Gastrocnemius medialis (tissue), 4 donors: ENCODE measurements around the gene HNRNPD. TPM values are rescaled to one million over a fixed set of nuclear protein-coding genes. Genes with fewer than 3 reads are reported as not detected.

Experiments
- ATAC-seq, 2 donors: fragments of 150-250 bp; one replicate each; pipeline ENCODE4 v1.9.1; 2016
- DNase-seq, 2 donors: peaks; one replicate each; pipeline ENCODE4 v3.0.0-alpha.2; 2019
- H3K27ac ChIP-seq, 4 donors: fragments of 200-600 bp; sonication (generic); 1 replicate in 1 of 4; 2 replicates in 3 of 4; pipeline ENCODE4 v1.5.1; 2016 to 2018; ENCODE audit warnings: mild to moderate bottlenecking in 2 of 4, moderate library complexity in 1 of 4
- H3K27me3 ChIP-seq, 3 donors: fragments of 200-600 bp; sonication (generic) in 2 of 3; 1 replicate in 1 of 3; 2 replicates in 2 of 3; pipeline versions ENCODE4 v1.5.1 to v1.6.0; 2016 to 2019; ENCODE audit warnings: mild to moderate bottlenecking in 1 of 3, moderate library complexity in 1 of 3
- H3K36me3 ChIP-seq, 2 donors: fragments of 200-600 bp; sonication (generic) in 1 of 2; one replicate each; pipeline ENCODE4 v1.5.1; 2017 to 2018
- H3K4me1 ChIP-seq, 2 donors: fragments of 200-600 bp; sonication (generic) in 1 of 2; one replicate each; pipeline ENCODE4 v1.5.1; 2016 to 2017; ENCODE audit warnings: mild to moderate bottlenecking in 2 of 2
- H3K4me3 ChIP-seq, 4 donors: fragments of 200-600 bp; sonication (generic) in 3 of 4; 1 replicate in 1 of 4; 2 replicates in 3 of 4; pipeline ENCODE4 v1.5.1; 2016 to 2019; ENCODE audit warnings: mild to moderate bottlenecking in 2 of 4
- H3K9me3 ChIP-seq, 3 donors: fragments of 200-600 bp; sonication (generic) in 2 of 3; 1 replicate in 1 of 3; 2 replicates in 2 of 3; pipeline ENCODE4 v1.5.1; 2016 to 2019
- CTCF ChIP-seq, 5 experiments: fragments of 450-650 bp in 3 of 5; fragments of 200-600 bp in 2 of 5; sonication (generic) in 2 of 5; IDR thresholded peaks in 4 of 5; conservative IDR thresholded peaks in 1 of 5; 1 replicate in 4 of 5; 2 replicates in 1 of 5; pipeline ENCODE4 v1.5.1; 2016 to 2019; ENCODE audit warnings: antibody characterized with exemption in 5 of 5, mild to moderate bottlenecking in 3 of 5, moderate library complexity in 3 of 5
- POLR2A ChIP-seq, 2 donors: fragments of 450-650 bp; IDR thresholded peaks; one replicate each; pipeline ENCODE4 v1.6.1; 2017; ENCODE audit warnings: antibody characterized with exemption in 2 of 2, mild to moderate bottlenecking in 2 of 2, moderate library complexity in 2 of 2
- in situ Hi-C, 4 donors: fragments of 200-750 bp; cut with MboI; loops; one replicate each; pipeline versions ENCODE4 v1.15.0 to v1.8.0; 2017; ENCODE audit warnings: low sequenced_read_pairs in 4 of 4
- intact Hi-C: fragments of 100-400 bp; cut with DNase I; formaldehyde crosslinking; loops from one replicate; pipeline ENCODE4 v1.15.1; 2023; ENCODE audit warnings: low total_unique reads
- total RNA-seq, 4 donors: library from RNA; depleted of rRNA; stranded (reverse); fragments of >200 nt; gene quantifications; one replicate each; pipeline versions ENCODE4 v1.1.0 to v1.2.3, GENCODE V29; 2016

The HNRNPD gene
- total RNA-seq, 4 donors from 2014 or later, result 26.9 to 46.0 (median 37.4) TPM

DNA sequence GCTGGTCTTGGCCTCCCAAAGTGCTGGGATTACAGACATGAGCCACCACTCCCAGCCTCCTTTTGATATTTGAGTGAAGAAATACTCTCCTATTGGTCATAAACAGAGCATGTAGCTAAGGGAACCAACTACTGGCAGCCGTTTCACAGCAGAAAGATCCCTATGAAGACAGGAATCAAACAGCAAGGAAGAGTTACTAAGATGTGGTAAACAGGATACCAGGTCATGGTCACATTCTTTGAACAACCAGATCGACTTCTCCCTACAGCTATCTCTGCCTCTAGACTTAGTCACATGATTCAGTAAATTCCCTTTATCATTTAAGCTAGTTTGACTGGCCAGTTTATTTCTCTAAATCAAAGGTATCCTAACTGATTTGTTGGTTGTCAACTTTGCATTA lies 9.0 kb upstream of the HNRNPD start:
- H3K27ac ChIP-seq, result no peak overlapping the region
- DNase-seq (no peak), ATAC-seq (no peak)
- no peak overlapping the region for H3K4me3 ChIP-seq
- H3K36me3 ChIP-seq, result no peaks in the 10 kb centered on the region
- intact Hi-C loops, result no loop called here
- H3K9me3 ChIP-seq, result no peaks in the 10 kb centered on the region
- no peaks in the 10 kb centered on the region for H3K27me3 ChIP-seq
- TF ChIP-seq CTCF (IDR thresholded peaks at IDR 0.05 in 4 of 5, conservative IDR thresholded peaks at IDR 0.05 in 1 of 5) (no peak), POLR2A (IDR thresholded peaks at IDR 0.05) (no peak)
- peaks cover 16 to 23% of the 10 kb centered on the region in 2 donors for H3K4me1 ChIP-seq
- in situ Hi-C loops, result loop anchor here in 1 of 4 donors (5.0 kb wide), 1 partner anchor 45 kb away; no protein-coding TSS in a partner anchor

DNA sequence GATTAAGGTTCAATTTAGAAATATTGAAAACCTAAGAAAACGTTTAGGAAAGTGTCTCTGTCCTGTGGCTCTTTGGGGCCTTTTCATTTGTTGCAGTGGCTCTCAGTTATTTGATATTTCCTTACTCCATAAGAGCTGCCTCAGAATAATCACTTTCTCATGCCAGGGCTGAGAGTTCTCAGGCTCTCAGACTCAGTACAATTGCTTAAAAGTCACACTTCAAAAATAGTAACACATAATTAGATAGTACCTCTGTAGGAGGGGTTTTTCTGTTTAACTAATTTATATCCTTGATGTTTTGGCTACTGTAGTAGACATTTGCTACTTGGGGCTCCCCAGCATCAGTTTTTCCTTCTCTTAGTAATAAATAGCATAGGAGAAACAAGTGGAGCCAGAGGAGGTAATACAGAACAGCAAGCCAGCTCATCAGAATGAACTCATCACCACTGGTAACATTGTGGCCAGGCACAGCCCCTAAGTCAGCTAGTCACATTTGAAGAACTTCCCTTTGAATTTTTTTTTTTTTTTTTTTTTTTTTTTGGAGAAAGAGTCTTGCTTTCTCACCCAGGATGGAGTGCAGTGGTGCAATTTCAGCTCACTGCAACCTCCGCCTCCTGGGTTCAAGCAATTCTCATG lies 8.0 kb upstream of the HNRNPD start:
- TF ChIP-seq POLR2A (IDR thresholded peaks at IDR 0.05) (no peak), CTCF (IDR thresholded peaks at IDR 0.05 in 4 of 5, conservative IDR thresholded peaks at IDR 0.05 in 1 of 5) (no peak)
- DNase-seq, result no peak
- Histone ChIP-seq H3K4me1 (peaks cover 16 to 23% of the 10 kb centered on the region in 2 donors), H3K36me3 (no peaks in the 10 kb centered on the region), H3K9me3 (no peaks in the 10 kb centered on the region), H3K27ac (peak overlapping the region; percentile 58 to 72 (median 70)), H3K4me3 (no peak overlapping the region), H3K27me3 (no peaks in the 10 kb centered on the region)
- in situ Hi-C loops, result loop anchor here in 1 of 4 donors (5.0 kb wide), 1 partner anchor 46 kb away; no protein-coding TSS in a partner anchor
- ATAC-seq, result no peak
- intact Hi-C loops, result no loop called here

DNA sequence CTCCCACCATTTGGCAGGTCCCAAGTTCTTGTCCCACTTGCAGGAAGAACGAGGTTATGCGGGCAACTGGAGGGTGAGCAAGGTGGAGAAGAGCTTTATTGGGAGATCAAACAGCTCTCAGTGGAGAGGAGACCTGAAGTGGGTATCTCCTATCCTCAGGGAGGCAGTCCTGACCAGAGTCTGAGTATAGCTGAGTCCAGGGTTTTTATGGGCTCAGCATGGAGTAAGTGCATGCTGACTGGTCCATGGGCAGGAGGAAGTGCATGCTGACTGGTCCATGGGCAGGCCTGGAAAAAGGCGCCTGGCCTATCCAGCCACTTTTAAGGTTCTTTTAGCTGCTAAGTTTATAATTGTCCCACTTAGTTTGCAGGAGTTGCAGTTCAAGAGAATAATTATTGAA lies 7.4 kb upstream of the HNRNPD start:
- intact Hi-C loops, result no loop called here
- peak overlapping the region; percentile 58 to 72 (median 70) for H3K27ac ChIP-seq
- peak in 1 of 2 donors; percentile 43 for ATAC-seq
- TF ChIP-seq POLR2A (IDR thresholded peaks at IDR 0.05) (no peak), CTCF (IDR thresholded peaks at IDR 0.05 in 4 of 5, conservative IDR thresholded peaks at IDR 0.05 in 1 of 5) (no peak)
- peaks cover 17 to 23% of the 10 kb centered on the region in 2 donors for H3K4me1 ChIP-seq
- H3K36me3 ChIP-seq, result no peaks in the 10 kb centered on the region
- H3K27me3 ChIP-seq, result no peaks in the 10 kb centered on the region
- H3K4me3 ChIP-seq, result no peak overlapping the region
- DNase-seq, result no peak
- no peaks in the 10 kb centered on the region for H3K9me3 ChIP-seq
- in situ Hi-C loops, result loop anchor here in 1 of 4 donors (5.0 kb wide), 1 partner anchor 46 kb away; no protein-coding TSS in a partner anchor

DNA sequence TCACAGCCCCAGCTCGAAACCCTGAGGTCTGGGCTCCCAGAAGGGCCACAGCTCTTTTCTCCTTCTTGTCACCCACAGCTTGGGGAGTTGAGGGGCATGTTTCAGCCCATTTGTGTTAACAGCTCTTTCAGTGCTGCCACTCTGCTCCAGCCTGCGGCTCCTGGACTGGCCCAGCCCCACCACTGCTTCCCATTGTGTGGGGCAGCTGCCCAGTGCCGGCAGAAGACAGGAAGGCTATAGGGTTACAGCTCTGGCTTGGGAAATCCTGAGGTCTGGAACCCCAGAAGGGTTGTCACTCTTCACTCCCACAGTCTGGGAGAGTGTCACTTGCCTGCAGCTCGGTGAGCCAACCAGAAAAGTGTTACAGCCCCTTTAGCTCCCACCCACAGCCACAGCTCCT lies 7.0 kb upstream of the HNRNPD start:
- intact Hi-C loops, result no loop called here
- H3K36me3 ChIP-seq, result no peaks in the 10 kb centered on the region
- H3K4me3 ChIP-seq, result no peak overlapping the region
- in situ Hi-C loops, result loop anchor here in 1 of 4 donors (5.0 kb wide), 1 partner anchor 46 kb away; no protein-coding TSS in a partner anchor
- H3K4me1 ChIP-seq, result peaks cover 21 to 26% of the 10 kb centered on the region in 2 donors
- DNase-seq (peak in 1 of 2 donors; percentile 61), ATAC-seq (peak; percentile 60 to 91)
- H3K9me3 ChIP-seq, result no peaks in the 10 kb centered on the region
- no peak for TF ChIP-seq POLR2A (IDR thresholded peaks at IDR 0.05)
- no peak for TF ChIP-seq CTCF (IDR thresholded peaks at IDR 0.05 in 4 of 5, conservative IDR thresholded peaks at IDR 0.05 in 1 of 5)
- no peaks in the 10 kb centered on the region for H3K27me3 ChIP-seq
- H3K27ac ChIP-seq, result peak overlapping the region; percentile 58 to 72 (median 70)
